Mesendoderm (in vitro differentiated cells): ENCODE results near the gene RAB6A.

Experiments used
- DNase-seq: peaks from one replicate; pipeline ENCODE4 v3.0.0; 2013
- H2AK5ac ChIP-seq: 2 replicates; pipeline ENCODE4 v1.6.1; 2013; ENCODE audit warnings: low read length, inconsistent platforms
- H2BK120ac ChIP-seq: 2 replicates; pipeline ENCODE4 v1.6.1; 2013; ENCODE audit warnings: low read depth, mild to moderate bottlenecking, low read length, moderate library complexity, mixed read lengths
- H2BK15ac ChIP-seq: replicated peaks from 2 replicates; pipeline ENCODE4 v1.6.1; 2013; ENCODE audit warnings: low read depth, mild to moderate bottlenecking, moderate library complexity
- H2BK5ac ChIP-seq: 2 replicates; pipeline ENCODE4 v1.6.1; 2013; ENCODE audit warnings: low read length, inconsistent platforms
- H3K18ac ChIP-seq: 2 replicates; pipeline ENCODE4 v1.6.1; 2013; ENCODE audit warnings: mild to moderate bottlenecking, low read length, mixed read lengths
- H3K23ac ChIP-seq: one replicate; pipeline ENCODE4 v1.6.1; 2013; ENCODE audit warnings: low read length
- H3K27ac ChIP-seq: 2 replicates; pipeline ENCODE4 v1.5.1; 2013; ENCODE audit warnings: low read depth, mild to moderate bottlenecking, inconsistent platforms, low read length, moderate library complexity
- H3K27me3 ChIP-seq: 2 replicates; pipeline ENCODE4 v1.6.1; 2013; ENCODE audit warnings: low read length, control low read depth, mild to moderate bottlenecking, inconsistent platforms; ENCODE audit not compliant: insufficient read depth, poor library complexity
- H3K36me3 ChIP-seq: 2 replicates; pipeline ENCODE4 v1.6.1; 2013; ENCODE audit warnings: low read length, inconsistent platforms; ENCODE audit not compliant: control insufficient read depth, insufficient read depth
- H3K4ac ChIP-seq: one replicate; pipeline ENCODE4 v1.6.1; 2013; ENCODE audit warnings: low read depth, mild to moderate bottlenecking, low read length, moderate library complexity
- H3K4me1 ChIP-seq: 2 replicates; pipeline ENCODE4 v1.6.1; 2013; ENCODE audit warnings: low read depth, low read length, inconsistent platforms; ENCODE audit not compliant: control insufficient read depth
- H3K4me2 ChIP-seq: 2 replicates; pipeline ENCODE4 v1.6.1; 2013; ENCODE audit warnings: low read length
- H3K4me3 ChIP-seq: 2 replicates; pipeline ENCODE4 v1.5.1; 2013; ENCODE audit warnings: mild to moderate bottlenecking, low read length
- H3K56ac ChIP-seq: one replicate; pipeline ENCODE4 v1.6.1; 2013; ENCODE audit warnings: low read length
- H3K79me1 ChIP-seq: 2 replicates; pipeline ENCODE4 v1.6.1; 2013; ENCODE audit warnings: low read length, inconsistent platforms
- H3K79me2 ChIP-seq: 2 replicates; pipeline ENCODE4 v1.6.1; 2013; ENCODE audit warnings: mild to moderate bottlenecking, low read length; ENCODE audit not compliant: control insufficient read depth, insufficient read depth
- H3K9ac ChIP-seq: 2 replicates; pipeline ENCODE4 v1.6.1; 2013; ENCODE audit warnings: low read length, inconsistent platforms
- H4K5ac ChIP-seq: one replicate; pipeline ENCODE4 v1.6.1; 2013; ENCODE audit warnings: low read length
- H4K8ac ChIP-seq: one replicate; pipeline ENCODE4 v1.6.1; 2013; ENCODE audit warnings: low read depth, mild to moderate bottlenecking, control low read depth, low read length, moderate library complexity
- WGBS: extraction: QIAGEN DNeasy Blood & Tissue Kit; methylation state at CpG from one replicate; pipeline ENCODE4 v1.1.7; 2013; ENCODE audit warnings: low lambda C conversion rate, missing lambda C conversion rate; ENCODE audit not compliant: insufficient coverage; ENCODE audit errors: extremely low coverage; 5-methylcytosine and 5-hydroxymethylcytosine counted together

RAB6A gene

GRCh38 chr11:73645121-73645969 is 115.5 kb downstream of the RAB6A start:
- H2BK5ac ChIP-seq: peak overlapping the region; percentile 81
- H2BK15ac ChIP-seq: no peak overlapping the region
- H3K79me2 ChIP-seq: no peaks in the 10 kb centered on the region
- no peak overlapping the region for H2AK5ac ChIP-seq
- H3K79me1 ChIP-seq: no peaks in the 10 kb centered on the region
- no peak overlapping the region for H4K5ac ChIP-seq
- H3K23ac ChIP-seq: peak overlapping the region; percentile 7
- peak overlapping the region; percentile 67 for H3K9ac ChIP-seq
- peaks cover 7% of the 10 kb centered on the region for H3K4me1 ChIP-seq
- H3K4ac ChIP-seq: no peak overlapping the region
- no peak overlapping the region for H3K4me3 ChIP-seq
- H3K4me2 ChIP-seq: peak overlapping the region; percentile 41
- peak overlapping the region; percentile 81 for H3K56ac ChIP-seq
- H3K27me3 ChIP-seq: no peaks in the 10 kb centered on the region
- no peak overlapping the region for H2BK120ac ChIP-seq
- peak; percentile 29 for DNase-seq
- peak overlapping the region; percentile 19 for H3K18ac ChIP-seq
- peak overlapping the region; percentile 14 for H3K27ac ChIP-seq
- no peaks in the 10 kb centered on the region for H3K36me3 ChIP-seq
- no peak overlapping the region for H4K8ac ChIP-seq
- no CpG with 5 or more reads among the region's 16 CpGs for WGBS

- no peak overlapping the region for H4K8ac ChIP-seq
- H3K4ac ChIP-seq: no peak overlapping the region
- H3K79me1 ChIP-seq: no peaks in the 10 kb centered on the region
- H3K56ac ChIP-seq: no peak overlapping the region
- no peaks in the 10 kb centered on the region for H3K27me3 ChIP-seq
- H3K9ac ChIP-seq: no peak overlapping the region
- no peak overlapping the region for H3K4me3 ChIP-seq
- no peak overlapping the region for H3K27ac ChIP-seq
- no peak overlapping the region for H3K18ac ChIP-seq
- no peak overlapping the region for H3K23ac ChIP-seq
- no peaks in the 10 kb centered on the region for H3K79me2 ChIP-seq
- no peak overlapping the region for H2AK5ac ChIP-seq
- peaks cover 3% of the 10 kb centered on the region for H3K4me1 ChIP-seq
- no peak overlapping the region for H2BK5ac ChIP-seq
- H3K4me2 ChIP-seq: no peak overlapping the region
- no peak overlapping the region for H2BK15ac ChIP-seq
- no peaks in the 10 kb centered on the region for H3K36me3 ChIP-seq
- no peak overlapping the region for H4K5ac ChIP-seq
- no peak for DNase-seq
- no peak overlapping the region for H2BK120ac ChIP-seq
These were observed 119.2 kb downstream of the RAB6A start for GRCh38 chr11:73641668-73642067.

GRCh38 chr11:73640592-73640991 is 120.3 kb downstream of the RAB6A start:
- Histone ChIP-seq H3K4ac (no peak overlapping the region), H3K79me1 (no peaks in the 10 kb centered on the region), H3K4me1 (no peaks in the 10 kb centered on the region), H3K4me2 (no peak overlapping the region), H3K18ac (no peak overlapping the region), H2BK5ac (no peak overlapping the region), H2AK5ac (no peak overlapping the region), H3K27ac (no peak overlapping the region), H4K5ac (no peak overlapping the region), H2BK15ac (no peak overlapping the region), H3K9ac (no peak overlapping the region), H3K4me3 (no peak overlapping the region), H3K56ac (no peak overlapping the region), H3K23ac (no peak overlapping the region), H4K8ac (no peak overlapping the region), H2BK120ac (no peak overlapping the region), H3K27me3 (no peaks in the 10 kb centered on the region), H3K79me2 (no peaks in the 10 kb centered on the region), H3K36me3 (no peaks in the 10 kb centered on the region)
- no CpG with 5 or more reads among the region's 2 CpGs for WGBS
- no peak for DNase-seq

- Histone ChIP-seq H4K8ac (no peak overlapping the region), H2BK120ac (no peak overlapping the region), H3K27ac (no peak overlapping the region), H3K23ac (no peak overlapping the region), H3K79me2 (no peaks in the 10 kb centered on the region), H3K4ac (no peak overlapping the region), H3K4me3 (no peak overlapping the region), H3K79me1 (no peaks in the 10 kb centered on the region), H3K4me1 (peaks cover 4% of the 10 kb centered on the region), H3K9ac (no peak overlapping the region), H4K5ac (no peak overlapping the region), H2BK5ac (no peak overlapping the region), H3K56ac (no peak overlapping the region), H2AK5ac (no peak overlapping the region), H3K4me2 (no peak overlapping the region), H3K36me3 (no peaks in the 10 kb centered on the region), H3K27me3 (peaks cover 1% of the 10 kb centered on the region), H3K18ac (no peak overlapping the region), H2BK15ac (no peak overlapping the region)
- no peak for DNase-seq
- WGBS: no CpG with 5 or more reads among the region's 1 CpG
These were observed 123.9 kb downstream of the RAB6A start for GRCh38 chr11:73637012-73637411.

- WGBS: no CpG with 5 or more reads among the region's 5 CpGs
- Histone ChIP-seq H3K4me1 (peaks cover 4% of the 10 kb centered on the region), H2BK5ac (no peak overlapping the region), H2BK120ac (no peak overlapping the region), H3K18ac (no peak overlapping the region), H2AK5ac (no peak overlapping the region), H3K56ac (no peak overlapping the region), H4K8ac (no peak overlapping the region), H3K79me1 (no peaks in the 10 kb centered on the region), H3K27me3 (peaks cover 1% of the 10 kb centered on the region), H3K79me2 (no peaks in the 10 kb centered on the region), H3K27ac (no peak overlapping the region), H4K5ac (no peak overlapping the region), H3K4me2 (no peak overlapping the region), H3K23ac (no peak overlapping the region), H3K36me3 (no peaks in the 10 kb centered on the region), H3K9ac (no peak overlapping the region), H3K4me3 (no peak overlapping the region), H2BK15ac (no peak overlapping the region), H3K4ac (no peak overlapping the region)
- no peak for DNase-seq
These were observed 124.6 kb downstream of the RAB6A start for GRCh38 chr11:73636249-73636648.

- Histone ChIP-seq H3K79me2 (no peaks in the 10 kb centered on the region), H3K36me3 (no peaks in the 10 kb centered on the region), H4K8ac (no peak overlapping the region), H3K79me1 (no peaks in the 10 kb centered on the region), H3K18ac (no peak overlapping the region), H3K4me3 (no peak overlapping the region), H3K4ac (no peak overlapping the region), H4K5ac (no peak overlapping the region), H2BK120ac (no peak overlapping the region), H3K23ac (no peak overlapping the region), H3K4me2 (no peak overlapping the region), H3K27me3 (peaks cover 1% of the 10 kb centered on the region), H3K9ac (no peak overlapping the region), H3K56ac (no peak overlapping the region), H2AK5ac (no peak overlapping the region), H3K4me1 (peaks cover 4% of the 10 kb centered on the region), H2BK5ac (no peak overlapping the region), H2BK15ac (no peak overlapping the region), H3K27ac (no peak overlapping the region)
- no peak for DNase-seq
- no CpG with 5 or more reads among the region's 5 CpGs for WGBS
These were observed 125.2 kb downstream of the RAB6A start for GRCh38 chr11:73635721-73636120.
